GM18951 (cell line): ENCODE data around the gene CTF1.
"Not testable (repeated sequence)": the region's sequence is repeated elsewhere in the genome, so short reads cannot be mapped to it uniquely, and the experiment has no call there.

ENCODE experiments used
- POLR2A ChIP-seq: IDR thresholded peaks from 4 replicates; pipeline ENCODE4 v1.6.1; 2011; ENCODE audit warnings: mild to moderate bottlenecking; ENCODE audit not compliant: insufficient read length, insufficient read depth; ENCODE audit errors: extremely low read depth
- in situ Hi-C: fragments of 300-500 bp; cut with MboI; formaldehyde crosslinking; loops from one replicate; pipeline ENCODE4 v1.12.0; 2022; ENCODE audit warnings: low sequenced_read_pairs, mixed read lengths, inconsistent platforms; ENCODE audit not compliant: unreplicated experiment

The CTF1 gene

DNA sequence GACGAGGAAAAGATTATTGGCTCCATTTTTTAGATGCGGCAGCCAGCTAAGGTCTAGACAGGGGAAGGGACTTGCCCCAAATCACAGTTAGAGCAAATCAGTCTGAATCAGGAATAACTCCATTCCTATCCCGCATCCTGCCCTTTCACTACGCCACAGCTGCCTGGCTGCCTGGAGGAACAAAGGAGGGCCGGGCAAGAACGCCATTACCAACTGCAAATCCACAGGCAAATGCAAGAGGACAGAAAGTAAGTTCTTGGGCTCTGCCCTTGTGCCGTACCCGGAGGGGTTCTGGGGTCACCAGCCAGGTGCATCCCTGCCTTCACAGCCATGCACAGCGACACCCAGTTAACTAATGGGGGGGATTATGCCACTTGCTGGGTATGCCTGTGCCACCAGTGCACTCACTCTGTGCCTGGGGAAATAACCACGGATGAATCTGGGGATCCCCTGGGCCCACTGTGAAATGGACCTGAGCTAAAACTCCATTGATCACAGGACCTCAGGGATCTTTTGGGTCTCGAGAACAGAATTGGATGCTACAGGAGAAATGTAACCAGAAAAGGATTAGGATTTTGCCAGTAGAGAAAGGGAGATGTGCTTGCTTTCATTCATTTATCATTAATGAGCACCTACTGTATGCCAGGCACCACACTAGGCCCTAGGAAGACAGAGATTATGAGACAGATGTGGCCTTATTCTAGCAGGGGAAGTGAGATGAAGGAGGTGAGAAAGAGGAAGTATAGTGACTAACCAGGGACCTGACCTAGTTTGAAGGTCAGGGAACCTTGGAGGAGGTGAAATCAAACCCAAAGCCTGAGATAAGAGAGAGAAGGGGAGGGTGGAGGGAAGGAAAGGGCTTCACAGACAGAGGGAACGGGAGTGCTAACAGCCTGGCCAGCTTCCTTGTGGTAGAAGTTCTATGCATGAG lies 20.3 kb upstream of the CTF1 start:
- in situ Hi-C loops: no loop called here
- no peak for TF ChIP-seq POLR2A

DNA sequence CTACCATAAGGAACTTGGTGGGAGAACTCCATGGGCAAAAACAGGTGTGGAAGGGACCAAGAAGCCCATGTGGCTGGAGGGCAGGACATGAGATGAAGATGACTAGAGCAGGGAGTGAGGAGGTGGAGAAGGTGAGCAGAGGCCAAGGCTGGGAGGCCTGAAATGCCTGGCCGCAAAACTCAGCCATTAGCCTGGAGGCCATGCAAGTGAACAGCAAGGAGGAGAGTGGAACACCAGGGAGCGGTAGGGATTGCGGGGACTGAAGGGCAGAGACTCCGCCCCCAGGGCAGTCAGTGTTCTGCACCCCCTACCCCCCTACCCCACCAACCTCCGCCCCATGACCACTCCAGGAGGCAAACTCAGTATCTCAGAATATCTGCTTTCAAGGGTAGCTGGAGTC lies 19.5 kb upstream of the CTF1 start:
- TF ChIP-seq POLR2A: no peak
- in situ Hi-C loops: no loop called here

- no peak for TF ChIP-seq POLR2A
- in situ Hi-C loops: no loop called here
These were observed 13.7 kb upstream of the CTF1 start for GRCh38 chr16:30882429-30883310.

DNA sequence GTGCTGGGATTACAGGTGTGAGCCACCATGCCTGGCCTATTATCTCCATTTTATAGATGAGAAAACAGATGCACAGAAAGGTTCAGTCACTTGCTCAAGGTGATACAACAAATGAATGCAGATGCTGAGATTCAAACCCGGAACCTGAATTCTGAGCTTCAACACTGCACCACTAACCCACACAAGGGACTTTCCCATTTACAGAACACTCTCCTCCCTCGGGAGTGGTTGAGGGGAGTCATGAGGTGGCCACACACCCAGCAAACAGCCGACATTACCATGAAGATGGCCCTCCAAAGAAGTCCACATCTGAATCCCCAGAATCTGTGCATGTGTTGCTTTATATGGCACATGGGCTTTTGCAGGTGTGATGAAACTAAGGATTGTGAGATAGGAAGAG lies 11.7 kb upstream of the CTF1 start:
- no peak for TF ChIP-seq POLR2A
- in situ Hi-C loops: no loop called here

GRCh38 chr16:30885196-30885595 lies 11.2 kb upstream of the CTF1 start:
- TF ChIP-seq POLR2A: no peak
- in situ Hi-C loops: no loop called here

DNA sequence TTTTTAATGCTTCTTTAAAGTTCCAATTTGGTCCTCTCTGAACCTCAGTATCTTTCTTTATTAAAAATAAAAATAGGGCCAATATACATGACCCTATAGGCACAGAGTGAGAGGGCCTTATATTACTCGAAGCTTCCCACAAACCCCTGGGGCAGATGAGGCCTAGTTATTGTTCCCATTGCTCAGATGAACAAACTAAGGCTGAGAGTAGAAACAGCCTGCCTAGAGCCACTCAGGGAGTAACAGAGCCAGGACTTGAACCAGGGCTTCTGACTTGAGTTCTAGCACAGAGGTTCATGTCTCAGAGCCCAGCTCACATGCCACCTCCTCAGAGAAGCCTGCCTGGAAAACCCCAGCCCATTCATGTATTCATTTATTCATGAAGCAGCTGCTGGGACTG lies 10.3 kb upstream of the CTF1 start:
- no peak for TF ChIP-seq POLR2A
- in situ Hi-C loops: no loop called here

- TF ChIP-seq POLR2A: no peak
- in situ Hi-C loops: no loop called here
These were observed 8.5 kb upstream of the CTF1 start for GRCh38 chr16:30887927-30888326.

- TF ChIP-seq POLR2A: no peak
- in situ Hi-C loops: no loop called here
These were observed 7.4 kb upstream of the CTF1 start for GRCh38 chr16:30888856-30889499.

DNA sequence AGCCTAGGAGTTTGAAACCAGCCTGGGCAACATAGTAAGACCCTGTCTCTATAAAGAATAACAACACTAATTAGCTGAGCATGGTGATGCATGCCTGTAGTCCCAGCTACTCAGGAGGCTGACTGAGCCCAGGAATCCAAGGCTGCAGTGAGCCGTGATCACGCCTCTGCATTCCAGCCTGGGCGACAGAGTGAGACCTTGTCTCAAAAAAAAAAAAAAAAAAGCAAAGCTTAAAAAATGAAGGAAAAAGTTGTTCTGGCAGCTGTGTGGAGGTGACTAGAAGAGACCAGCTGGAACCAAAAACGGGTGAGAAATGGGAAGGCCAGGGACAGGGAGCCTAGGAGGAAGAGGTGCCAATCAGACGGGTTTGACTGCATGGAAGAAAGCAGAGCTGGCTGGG lies 6.7 kb upstream of the CTF1 start:
- in situ Hi-C loops: no loop called here
- no peak for TF ChIP-seq POLR2A

DNA sequence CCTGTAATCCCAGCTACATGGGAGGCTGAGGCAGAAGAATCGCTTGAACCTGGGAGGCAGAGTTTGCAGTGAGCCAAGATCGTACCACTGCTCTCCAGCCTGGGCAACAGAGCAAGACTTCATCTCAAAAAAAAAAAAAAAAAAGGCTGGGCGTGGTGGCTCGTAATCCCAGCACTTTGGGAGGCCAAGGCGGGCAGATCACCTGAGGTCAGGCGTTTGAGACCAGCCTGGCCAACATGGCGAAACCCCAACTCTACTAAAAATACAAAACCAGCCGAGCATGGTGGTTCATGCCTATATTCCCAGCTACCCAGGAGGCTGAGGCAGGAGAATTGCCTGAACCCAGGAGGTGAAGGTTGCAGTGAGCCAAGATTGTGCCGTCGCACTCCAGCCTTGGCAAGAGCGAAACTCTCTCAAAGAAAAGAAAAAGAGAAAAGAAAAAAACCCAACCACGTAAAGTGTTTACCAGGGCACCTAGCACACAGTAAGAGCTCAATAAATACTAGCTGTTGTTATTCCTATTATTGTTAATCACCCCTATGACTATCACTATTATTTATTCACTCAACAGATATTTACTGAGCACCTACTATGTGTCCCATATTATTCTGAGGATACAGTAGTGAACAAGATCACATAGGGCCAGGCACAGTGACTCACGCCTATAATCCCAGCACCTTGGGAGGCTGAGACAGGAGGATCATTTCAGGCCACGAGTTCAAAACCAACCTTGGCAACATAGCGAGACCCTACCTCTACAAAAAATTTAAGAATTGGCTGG lies 5.2 kb upstream of the CTF1 start:
- in situ Hi-C loops: not testable (repeated sequence)

- TF ChIP-seq POLR2A: peak; percentile 20
- in situ Hi-C loops: no loop called here
These were observed 3.6 kb upstream of the CTF1 start for GRCh38 chr16:30892670-30893416.

DNA sequence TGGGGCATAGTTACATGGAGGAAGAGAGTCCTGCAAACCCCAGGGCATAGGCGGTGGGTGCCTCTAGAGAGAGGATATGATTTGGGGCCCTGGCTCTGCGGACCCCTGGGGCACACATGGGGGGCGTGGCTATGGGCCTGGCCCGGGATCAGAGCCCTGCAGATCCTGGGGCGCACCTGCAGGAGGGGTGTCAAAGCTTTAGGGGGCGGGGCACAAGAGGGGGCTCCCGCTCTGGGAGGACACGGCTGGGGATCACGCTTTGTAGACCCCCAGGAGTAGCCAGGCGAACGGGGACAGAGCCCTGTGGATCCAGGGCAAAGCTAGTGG lies 3.0 kb upstream of the CTF1 start:
- in situ Hi-C loops: no loop called here

More for the DNA sequence above, 3.0 kb upstream of the CTF1 start:
- no peak for TF ChIP-seq POLR2A
